Stimulated activated CD8-positive, alpha-beta memory T cell treated with anti-CD3 and anti-CD28 coated beads, Interleukin-4, amount 100 ng/mL, for 1 hour (primary cell): ENCODE results near the gene CAVIN2.

ENCODE experiments used
- DNase-seq, 2 donors: peaks; one replicate each; pipeline ENCODE4 v3.0.0-alpha.2; 2020; ENCODE audit warnings: low read depth in 2 of 2, low spot score in 1 of 2

CAVIN2 gene

GRCh38 chr2:191866195-191866594, 19.3 kb upstream of the CAVIN2 start:
- no peak for DNase-seq

- no peak for DNase-seq
Observed at GRCh38 chr2:191864628-191865374, 17.9 kb upstream of the CAVIN2 start.

GRCh38 chr2:191863988-191864387, 17.1 kb upstream of the CAVIN2 start:
- no peak for DNase-seq

GRCh38 chr2:191862156-191862775, 15.4 kb upstream of the CAVIN2 start:
- no peak for DNase-seq

GRCh38 chr2:191860760-191861466, 14.0 kb upstream of the CAVIN2 start:
- no peak for DNase-seq

GRCh38 chr2:191859681-191860080, 12.8 kb upstream of the CAVIN2 start:
- no peak for DNase-seq

GRCh38 chr2:191857886-191858285, 11.0 kb upstream of the CAVIN2 start:
- no peak for DNase-seq

- no peak for DNase-seq
Observed at GRCh38 chr2:191857259-191857805, 10.4 kb upstream of the CAVIN2 start.

GRCh38 chr2:191856111-191856876, 9.4 kb upstream of the CAVIN2 start:
- no peak for DNase-seq

- DNase-seq = no peak
Observed at GRCh38 chr2:191855382-191855781, 8.5 kb upstream of the CAVIN2 start.

GRCh38 chr2:191854382-191855372, 7.8 kb upstream of the CAVIN2 start:
- DNase-seq = no peak

- no peak for DNase-seq
Observed at GRCh38 chr2:191853843-191854242, 7.0 kb upstream of the CAVIN2 start.

GRCh38 chr2:191851158-191851557, 4.3 kb upstream of the CAVIN2 start:
- DNase-seq = no peak

GRCh38 chr2:191848771-191849767, 2.2 kb upstream of the CAVIN2 start:
- DNase-seq = no peak

GRCh38 chr2:191847764-191848163, 876 bp upstream of the CAVIN2 start:
- DNase-seq = no peak

GRCh38 chr2:191845876-191846514, 893 bp downstream of the CAVIN2 start:
- no peak for DNase-seq

- no peak for DNase-seq
Observed at GRCh38 chr2:191845248-191845715, 1.6 kb downstream of the CAVIN2 start.

GRCh38 chr2:191844706-191845105, 2.2 kb downstream of the CAVIN2 start:
- no peak for DNase-seq
